Measurements from ENCODE around the gene SPEM3.

DNA sequence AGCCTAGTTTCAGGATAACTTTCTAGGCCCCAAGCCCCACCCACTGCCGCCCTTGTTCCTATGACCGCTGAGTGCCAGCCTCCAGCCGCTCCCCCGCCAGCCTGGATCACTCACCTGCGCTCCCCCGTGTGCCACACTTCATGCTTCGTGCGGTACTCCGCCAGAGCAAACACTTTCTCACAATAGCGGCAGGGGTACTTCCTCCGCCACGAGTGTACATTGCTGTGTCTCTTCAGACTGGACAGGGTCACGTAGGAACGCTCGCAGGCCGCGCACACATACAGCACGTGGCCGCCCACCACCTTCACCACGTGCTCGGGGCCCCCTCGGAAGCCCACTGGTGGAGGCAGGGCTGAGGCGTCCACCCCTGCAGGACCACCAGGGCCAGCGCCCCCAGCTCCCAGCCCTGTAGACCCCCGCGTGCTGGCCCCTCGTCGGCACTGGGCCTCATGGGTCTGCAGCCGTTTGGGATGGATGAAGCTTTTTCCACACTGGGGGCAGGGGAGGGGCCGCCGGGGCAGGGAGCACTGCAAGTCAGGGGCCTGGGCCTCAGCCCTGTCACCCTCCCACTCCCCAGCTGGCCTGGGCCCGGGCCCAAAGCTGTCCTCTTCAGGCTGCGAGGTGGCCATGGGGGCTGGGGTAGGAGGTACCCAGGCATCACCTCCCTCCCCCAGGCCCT lies 37.1 kb downstream of the SPEM3 start:
- TF ChIP-seq, protein P1, sequence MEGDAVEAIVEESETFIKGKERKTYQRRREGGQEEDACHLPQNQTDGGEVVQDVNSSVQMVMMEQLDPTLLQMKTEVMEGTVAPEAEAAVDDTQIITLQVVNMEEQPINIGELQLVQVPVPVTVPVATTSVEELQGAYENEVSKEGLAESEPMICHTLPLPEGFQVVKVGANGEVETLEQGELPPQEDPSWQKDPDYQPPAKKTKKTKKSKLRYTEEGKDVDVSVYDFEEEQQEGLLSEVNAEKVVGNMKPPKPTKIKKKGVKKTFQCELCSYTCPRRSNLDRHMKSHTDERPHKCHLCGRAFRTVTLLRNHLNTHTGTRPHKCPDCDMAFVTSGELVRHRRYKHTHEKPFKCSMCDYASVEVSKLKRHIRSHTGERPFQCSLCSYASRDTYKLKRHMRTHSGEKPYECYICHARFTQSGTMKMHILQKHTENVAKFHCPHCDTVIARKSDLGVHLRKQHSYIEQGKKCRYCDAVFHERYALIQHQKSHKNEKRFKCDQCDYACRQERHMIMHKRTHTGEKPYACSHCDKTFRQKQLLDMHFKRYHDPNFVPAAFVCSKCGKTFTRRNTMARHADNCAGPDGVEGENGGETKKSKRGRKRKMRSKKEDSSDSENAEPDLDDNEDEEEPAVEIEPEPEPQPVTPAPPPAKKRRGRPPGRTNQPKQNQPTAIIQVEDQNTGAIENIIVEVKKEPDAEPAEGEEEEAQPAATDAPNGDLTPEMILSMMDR (IDR thresholded peaks at IDR 0.05; ENCODE audit: extremely low read depth in 1 of 2, insufficient read depth in 1 of 2, low read depth in 1 of 2, low read length in 2 of 2), result no peak
- TF ChIP-seq EZH2 (IDR thresholded peaks at IDR 0.05; ENCODE audit: borderline replicate concordance, low read depth, low read length, severe bottlenecking) (no peak), POLR2AphosphoS5 (IDR thresholded peaks at IDR 0.05; ENCODE audit: insufficient read depth, low read depth, low read length) (no peak), POLR2A (IDR thresholded peaks at IDR 0.05; ENCODE audit: low read depth, low read length) (no peak), GATA2 (IDR thresholded peaks at IDR 0.05; ENCODE audit: insufficient read depth, insufficient read length, low read depth, low read length) (no peak), MYC (IDR thresholded peaks at IDR 0.05; ENCODE audit: low read depth, low read length) (no peak), MAX (IDR thresholded peaks at IDR 0.05; ENCODE audit: insufficient read depth, insufficient read length) (no peak), JUN (IDR thresholded peaks at IDR 0.05; ENCODE audit: borderline replicate concordance, insufficient read depth, insufficient read length, low read depth) (no peak), FOS (IDR thresholded peaks at IDR 0.05; ENCODE audit: borderline replicate concordance, insufficient read depth, low read length) (no peak)

Measured in endothelial cell of umbilical vein (primary cell).